GM18520 (cell line): ENCODE data around the gene CBFA2T3.

ENCODE experiments used
- ATAC-seq: cut with Tn5 transposase; IDR thresholded peaks from one replicate; pipeline ENCODE4 v1.9.1; 2021; ENCODE audit not compliant: unreplicated experiment

Gene CBFA2T3

GRCh38 chr16:88865310-88865709, 111.7 kb downstream of the CBFA2T3 start:
- ATAC-seq = no peak

DNA sequence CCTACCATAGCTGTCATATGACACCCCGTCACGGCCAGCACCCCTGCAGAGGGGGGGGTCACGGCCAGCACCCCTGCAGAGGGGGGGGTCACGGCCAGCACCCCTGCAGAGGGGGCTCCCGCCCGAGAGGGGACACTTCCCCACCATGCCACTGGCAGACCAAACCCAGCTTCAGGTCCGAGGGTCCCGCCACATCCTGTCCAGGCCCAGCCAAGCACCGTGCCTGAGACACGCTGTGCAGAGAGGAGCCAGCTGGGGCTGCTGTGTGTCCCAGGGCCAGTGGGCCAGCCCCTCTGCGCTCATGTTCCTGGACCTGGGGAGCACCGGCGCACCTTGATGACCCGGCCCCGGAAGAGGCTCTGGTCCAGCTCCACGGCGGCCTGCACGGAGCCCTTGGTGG, 112.5 kb downstream of the CBFA2T3 start:
- no peak for ATAC-seq

- ATAC-seq = no peak
Measured at GRCh38 chr16:88864099-88864498, 112.9 kb downstream of the CBFA2T3 start.

- no peak for ATAC-seq
Measured at GRCh38 chr16:88863426-88863825, 113.6 kb downstream of the CBFA2T3 start.

DNA sequence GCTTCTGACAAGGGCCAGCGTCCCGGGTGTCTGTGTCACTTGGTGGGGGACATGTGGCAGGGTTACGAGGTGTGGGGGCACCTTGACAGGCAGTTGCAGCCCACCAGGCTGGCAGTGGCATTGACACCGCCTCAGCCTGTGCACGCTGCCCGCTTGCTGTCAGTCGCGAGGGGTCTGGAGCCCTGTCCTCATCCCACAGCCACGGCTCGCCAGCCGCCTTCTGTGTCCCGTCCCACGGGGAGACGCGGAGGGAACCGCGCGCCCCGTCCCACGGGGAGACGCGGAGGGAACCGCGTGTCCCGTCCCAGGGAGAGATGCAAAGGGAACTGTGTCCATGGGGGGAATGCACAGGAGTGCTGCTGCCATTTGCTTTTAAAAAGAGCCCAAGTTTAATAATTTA, 114.0 kb downstream of the CBFA2T3 start:
- no peak for ATAC-seq

DNA sequence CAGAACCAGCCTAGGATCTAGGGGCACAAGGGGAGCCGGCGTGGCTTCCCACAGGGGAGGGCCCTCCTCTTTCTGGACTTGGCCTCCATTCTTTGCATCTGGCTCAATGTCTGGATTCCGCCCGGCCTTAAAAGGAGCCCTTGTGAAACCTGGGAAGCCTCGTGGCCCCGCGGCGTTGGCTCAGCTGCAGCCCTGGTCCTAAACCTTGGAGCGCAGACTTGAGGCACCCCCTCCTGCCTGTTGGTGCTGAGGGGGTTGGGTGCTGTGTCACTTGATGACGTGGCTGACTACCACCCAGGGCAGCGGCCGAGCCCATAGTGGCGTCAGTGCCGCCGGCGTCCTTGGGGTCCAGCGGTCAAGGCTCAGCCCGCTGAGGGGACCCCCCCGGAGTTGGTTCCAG, 115.6 kb downstream of the CBFA2T3 start:
- no peak for ATAC-seq

GRCh38 chr16:88859381-88860091, 117.5 kb downstream of the CBFA2T3 start:
- ATAC-seq = no peak

GRCh38 chr16:88857728-88858339, 119.2 kb downstream of the CBFA2T3 start:
- ATAC-seq = peak; percentile 36

DNA sequence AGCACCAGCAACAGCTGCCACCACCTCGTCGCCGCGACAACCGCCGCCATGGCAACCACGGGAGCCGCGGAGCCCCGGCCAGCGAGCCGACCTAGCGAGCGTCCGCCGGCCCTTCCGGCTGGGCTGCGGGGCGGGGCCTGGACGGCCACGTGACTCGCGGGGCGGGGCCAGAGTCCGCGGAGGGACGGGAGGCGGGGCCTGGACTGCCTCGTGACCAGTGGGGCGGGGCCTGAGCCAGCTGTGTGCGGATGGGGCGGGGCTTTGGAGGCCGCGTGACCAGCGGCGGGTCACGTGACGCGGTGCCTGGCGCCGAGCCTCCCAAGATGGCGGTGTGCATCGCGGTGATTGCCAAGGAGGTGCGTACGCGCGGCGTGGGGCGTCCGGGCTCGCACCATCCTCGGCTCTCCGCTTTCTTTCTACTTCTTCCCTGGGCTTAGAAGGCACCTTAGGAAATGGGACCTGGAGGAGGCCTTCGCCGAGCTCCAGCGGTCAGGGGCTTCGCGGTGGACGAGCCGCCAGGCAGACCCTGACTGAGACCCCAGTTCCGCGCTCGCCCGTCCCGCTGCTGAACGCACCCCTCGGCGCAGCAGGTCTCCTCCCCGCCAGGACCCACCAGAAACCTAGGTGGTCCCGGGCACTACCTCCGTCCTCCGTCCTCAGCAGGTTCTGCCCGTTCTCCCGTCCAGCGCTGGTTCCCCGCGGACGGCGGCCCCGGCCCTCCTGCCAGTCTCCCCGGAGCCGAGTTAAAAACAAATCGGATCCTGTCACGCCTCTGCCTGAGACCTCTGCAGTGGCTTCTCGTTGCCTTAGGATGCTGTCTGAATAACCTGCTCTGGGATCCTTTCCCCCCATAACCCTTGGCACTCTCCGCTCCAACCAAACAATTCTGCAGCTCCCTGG, 119.9 kb downstream of the CBFA2T3 start, which contains the start of the genes GALNS and TRAPPC2L:
TSS of gene GALNS (minus strand) at position 120 of the 900 bp plus-strand sequence. CDS start at position 50, 70 bp downstream.
TSS of gene TRAPPC2L (plus strand) at position 300 of the 900 bp plus-strand sequence. CDS start at position 324, 24 bp downstream.
- ATAC-seq = peak; percentile 71

GRCh38 chr16:88856122-88856827, 120.7 kb downstream of the CBFA2T3 start:
- no peak for ATAC-seq

- ATAC-seq = no peak
Measured at GRCh38 chr16:88855736-88856121, 121.3 kb downstream of the CBFA2T3 start.

DNA sequence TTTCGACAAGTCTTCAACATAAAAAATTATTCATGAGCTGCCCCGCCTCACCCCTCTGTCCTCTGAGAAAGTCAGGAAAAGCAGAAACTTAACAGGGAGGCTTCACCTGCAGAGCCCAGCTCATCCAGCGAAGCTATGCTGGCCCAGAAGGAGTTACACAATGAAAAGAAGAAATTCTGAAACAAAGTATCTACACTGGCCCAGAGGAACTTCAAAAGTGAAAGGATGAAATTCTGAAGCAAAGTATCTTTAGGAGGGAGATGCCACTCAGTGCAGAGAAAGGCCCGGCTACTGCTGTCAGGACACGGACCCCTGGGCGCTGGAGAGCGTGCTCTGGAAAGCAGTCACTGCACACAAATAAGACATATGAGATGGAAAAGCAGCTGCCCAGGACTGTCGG, 121.8 kb downstream of the CBFA2T3 start:
- no peak for ATAC-seq

DNA sequence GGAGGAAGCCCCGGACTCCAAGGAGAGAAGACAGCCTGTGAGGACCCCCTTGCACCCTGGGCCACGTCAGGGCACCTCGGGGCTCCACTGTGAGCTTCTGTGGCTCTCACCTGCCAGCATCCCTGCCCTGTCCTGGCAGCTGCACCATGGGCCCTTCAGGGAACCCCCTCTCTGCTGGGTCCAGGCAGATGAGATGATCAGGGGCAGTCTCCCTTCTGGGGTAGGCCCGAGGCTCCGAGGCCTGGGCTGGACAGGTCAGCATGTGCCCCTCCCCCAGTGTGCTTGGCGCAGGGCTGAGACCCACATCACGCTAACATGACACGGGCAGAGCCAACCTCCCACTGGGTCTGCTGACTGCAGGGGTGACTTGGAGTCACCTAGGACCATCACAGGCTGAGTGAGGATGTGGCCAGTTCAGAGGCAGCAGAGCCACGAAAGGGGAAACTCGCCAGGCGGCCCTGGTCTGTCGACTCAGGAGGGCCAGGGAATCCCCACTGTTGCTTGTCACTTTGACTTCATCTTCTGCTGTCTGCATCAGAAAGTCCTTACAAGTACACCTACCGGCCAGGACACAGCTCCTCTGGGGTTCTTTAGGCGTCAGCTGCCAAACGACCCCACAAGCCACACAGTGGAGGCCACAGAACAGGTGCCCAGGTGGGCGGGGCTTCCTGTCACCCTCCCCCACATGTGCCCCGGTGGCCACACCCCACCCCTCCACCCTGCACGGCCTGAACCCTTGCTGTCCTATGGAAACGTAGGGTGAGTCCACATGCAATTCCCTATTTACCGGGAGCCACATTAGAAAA, 122.5 kb downstream of the CBFA2T3 start:
- ATAC-seq = no peak

- ATAC-seq = no peak
Measured at GRCh38 chr16:88853325-88853941, 123.6 kb downstream of the CBFA2T3 start.

- no peak for ATAC-seq
Measured at GRCh38 chr16:88851616-88852015, 125.4 kb downstream of the CBFA2T3 start.

DNA sequence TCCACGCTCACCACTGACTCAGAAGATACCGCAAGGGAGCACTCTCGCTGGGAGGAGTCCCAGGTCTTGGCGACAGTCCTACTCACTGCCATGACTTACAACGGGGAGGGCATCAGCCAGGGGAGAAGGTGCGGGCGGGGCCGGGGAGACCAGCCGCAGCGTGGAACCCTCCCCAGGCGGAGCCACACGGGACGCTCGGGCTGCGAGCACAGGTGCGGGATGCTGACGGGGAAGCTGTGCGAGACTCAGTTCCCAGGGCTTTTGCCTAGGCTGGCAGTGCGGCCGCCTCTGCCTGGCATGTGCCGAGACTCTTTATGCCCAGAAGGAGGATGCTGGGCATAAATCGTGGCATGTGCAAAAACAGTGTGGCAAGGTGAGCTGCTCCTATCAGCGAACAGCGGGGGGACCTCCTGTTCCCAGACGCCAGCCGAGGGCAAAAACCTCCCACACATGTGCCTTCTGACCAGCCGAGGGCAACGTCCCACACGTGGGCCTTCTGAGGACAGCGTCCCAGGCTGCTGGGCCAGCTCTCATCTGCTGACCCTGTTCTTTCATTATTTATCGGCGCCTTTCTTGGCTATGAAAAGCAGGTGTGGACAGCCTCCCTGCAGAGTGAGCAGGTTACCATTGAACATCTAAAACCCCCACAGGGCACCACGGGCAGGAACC, 126.3 kb downstream of the CBFA2T3 start:
- no peak for ATAC-seq

- ATAC-seq = no peak
Measured at GRCh38 chr16:88848557-88848956, 128.4 kb downstream of the CBFA2T3 start.

DNA sequence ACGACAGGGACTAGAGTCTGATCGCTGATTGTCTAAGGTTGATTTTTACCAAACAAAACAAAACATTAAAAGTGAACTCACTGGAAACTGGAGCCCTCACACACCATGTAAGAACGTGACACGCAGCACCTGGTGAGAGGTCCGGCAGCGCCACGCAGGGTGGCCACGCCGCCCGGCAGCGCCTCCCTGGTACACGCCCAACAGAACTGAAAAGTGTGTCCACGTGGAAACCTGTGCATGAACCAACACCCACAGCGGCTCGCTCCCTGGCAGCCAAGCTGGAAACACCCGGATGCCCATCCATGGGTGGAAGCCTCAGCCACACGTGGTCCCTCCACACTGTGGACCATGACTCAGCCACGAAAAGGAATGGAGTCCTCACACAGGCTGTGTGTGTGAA, 129.4 kb downstream of the CBFA2T3 start:
- no peak for ATAC-seq

- no peak for ATAC-seq
Measured at GRCh38 chr16:88846088-88846487, 130.9 kb downstream of the CBFA2T3 start.
